MM.1S (cell line): Measurements from ENCODE around the gene SCARF2.
A peak's percentile ranks its signal among the peaks of the same experiment; 100 is the strongest.
"Not testable (repeated sequence)": the region's sequence is repeated elsewhere in the genome, so short reads cannot be mapped to it uniquely, and the experiment has no call there.

Experiments
- DNase-seq: peaks from one replicate; pipeline ENCODE4 v3.0.0-alpha.2; 2015
- H2AFZ ChIP-seq: fragments of 300-600 bp; sonication (generic); 2 replicates; pipeline ENCODE4 v1.6.0; 2016; ENCODE audit warnings: antibody characterized with exemption, low read length
- H3F3A ChIP-seq: fragments of 300-600 bp; sonication (generic); 2 replicates; pipeline ENCODE4 v1.6.1; 2016; ENCODE audit warnings: mild to moderate bottlenecking, antibody characterized with exemption, low read length, moderate library complexity, mixed read lengths; ENCODE audit not compliant: insufficient read depth
- H3K27ac ChIP-seq: fragments of 300-600 bp; sonication (generic); 2 replicates; pipeline ENCODE4 v1.5.1; 2016; ENCODE audit warnings: mild to moderate bottlenecking, low read length
- H3K27me3 ChIP-seq: fragments of 300-600 bp; sonication (generic); replicated peaks from 2 replicates; pipeline ENCODE4 v1.6.0; 2016; ENCODE audit warnings: low read length; ENCODE audit not compliant: insufficient read depth
- H3K36me3 ChIP-seq: fragments of 300-600 bp; sonication (generic); replicated peaks from 2 replicates; pipeline ENCODE4 v1.6.1; 2016; ENCODE audit warnings: mild to moderate bottlenecking, low read length, mixed read lengths; ENCODE audit not compliant: insufficient read depth
- H3K4me1 ChIP-seq: fragments of 300-600 bp; sonication (generic); 2 replicates; pipeline ENCODE4 v1.6.1; 2016; ENCODE audit warnings: low read length, mixed read lengths
- H3K4me2 ChIP-seq: fragments of 300-600 bp; sonication (generic); 2 replicates; pipeline ENCODE4 v1.6.0; 2016; ENCODE audit warnings: low read depth, low read length
- H3K4me3 ChIP-seq: fragments of 300-600 bp; sonication (generic); 2 replicates; pipeline ENCODE4 v1.5.1; 2016; ENCODE audit warnings: low read length, mixed read lengths
- H3K79me2 ChIP-seq: fragments of 300-600 bp; sonication (generic); 2 replicates; pipeline ENCODE4 v1.6.1; 2016; ENCODE audit warnings: mixed run types, low read length, mixed read lengths
- H3K9ac ChIP-seq: fragments of 300-600 bp; sonication (generic); 2 replicates; pipeline ENCODE4 v1.6.1; 2016; ENCODE audit warnings: low read length, mixed read lengths
- H3K9me2 ChIP-seq: fragments of 300-600 bp; sonication (generic); replicated peaks from 2 replicates; pipeline ENCODE4 v1.6.1; 2016; ENCODE audit warnings: mild to moderate bottlenecking, low read length, mixed read lengths; ENCODE audit not compliant: insufficient read depth
- H3K9me3 ChIP-seq: fragments of 300-600 bp; sonication (generic); replicated peaks from 2 replicates; pipeline ENCODE4 v1.6.1; 2016; ENCODE audit warnings: mild to moderate bottlenecking, low read length, mixed read lengths; ENCODE audit not compliant: insufficient read depth
- H4K20me1 ChIP-seq: fragments of 300-600 bp; sonication (generic); 2 replicates; pipeline ENCODE4 v1.6.1; 2016; ENCODE audit warnings: mild to moderate bottlenecking, low read length, moderate library complexity, mixed read lengths; ENCODE audit not compliant: insufficient read depth
- CTCF ChIP-seq: fragments of 300-600 bp; sonication (generic); IDR thresholded peaks from 2 replicates; pipeline ENCODE4 v1.5.1; 2016; ENCODE audit warnings: antibody characterized with exemption, low read length, mixed read lengths
- EZH2 ChIP-seq: fragments of 300-600 bp; sonication (generic); optimal IDR thresholded peaks from 2 replicates; pipeline ENCODE3; 2017; ENCODE audit warnings: low read depth, mild to moderate bottlenecking, antibody characterized with exemption, low read length, mixed read lengths
- EZH2phosphoT487 ChIP-seq: fragments of 300-600 bp; sonication (generic); IDR thresholded peaks from 2 replicates; pipeline ENCODE4 v1.6.1; 2018; ENCODE audit warnings: antibody characterized with exemption, low read length

Gene SCARF2

GRCh38 chr22:20384865-20385264, 52.8 kb downstream of the SCARF2 start:
- no peaks in the 10 kb centered on the region for H3K9me3 ChIP-seq
- H3K4me3 ChIP-seq, result no peak overlapping the region
- no peak overlapping the region for H3K27ac ChIP-seq
- no peak overlapping the region for H2AFZ ChIP-seq
- DNase-seq, result no peak
- peaks cover 17% of the 10 kb centered on the region for H3F3A ChIP-seq
- H3K79me2 ChIP-seq, result no peaks in the 10 kb centered on the region
- no peaks in the 10 kb centered on the region for H3K36me3 ChIP-seq
- H3K4me1 ChIP-seq, result peaks cover 21% of the 10 kb centered on the region
- no peak overlapping the region for H3K9ac ChIP-seq
- H3K4me2 ChIP-seq, result no peak overlapping the region
- TF ChIP-seq EZH2, result no peak
- TF ChIP-seq EZH2phosphoT487, result no peak
- no peak for TF ChIP-seq CTCF
- no peaks in the 10 kb centered on the region for H3K9me2 ChIP-seq
- H3K27me3 ChIP-seq, result no peaks in the 10 kb centered on the region
- H4K20me1 ChIP-seq, result no peaks in the 10 kb centered on the region

GRCh38 chr22:20384171-20384570, 53.5 kb downstream of the SCARF2 start:
- H3K4me1 ChIP-seq, result peaks cover 27% of the 10 kb centered on the region
- no peaks in the 10 kb centered on the region for H3K27me3 ChIP-seq
- no peaks in the 10 kb centered on the region for H3K9me3 ChIP-seq
- peaks cover 20% of the 10 kb centered on the region for H3F3A ChIP-seq
- H3K9ac ChIP-seq, result no peak overlapping the region
- no peak overlapping the region for H2AFZ ChIP-seq
- TF ChIP-seq CTCF, result no peak
- TF ChIP-seq EZH2phosphoT487, result no peak
- TF ChIP-seq EZH2, result no peak
- no peak overlapping the region for H3K4me3 ChIP-seq
- no peaks in the 10 kb centered on the region for H3K9me2 ChIP-seq
- H3K27ac ChIP-seq, result no peak overlapping the region
- H3K36me3 ChIP-seq, result no peaks in the 10 kb centered on the region
- H3K79me2 ChIP-seq, result no peaks in the 10 kb centered on the region
- no peak for DNase-seq
- H4K20me1 ChIP-seq, result no peaks in the 10 kb centered on the region
- no peak overlapping the region for H3K4me2 ChIP-seq

DNA sequence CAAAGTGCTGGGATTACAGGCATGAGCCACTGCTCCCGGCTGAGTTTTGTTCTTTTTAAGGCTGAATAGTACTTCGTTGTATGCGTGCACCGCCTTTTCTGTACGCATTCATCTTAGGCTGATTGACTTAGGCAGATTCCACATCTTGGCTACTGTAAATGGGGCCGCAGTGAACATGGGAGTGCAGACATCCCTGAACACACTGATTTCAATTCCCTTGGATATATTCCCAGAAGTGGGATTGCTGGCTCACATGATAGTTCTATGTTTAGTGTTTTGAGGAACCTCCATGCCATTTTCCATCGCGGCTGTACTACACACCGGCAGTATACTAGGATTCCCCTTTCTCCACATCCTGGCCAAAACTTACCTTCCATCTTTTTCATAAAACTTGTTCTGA, 54.1 kb downstream of the SCARF2 start:
- Histone ChIP-seq H3K9me2 (no peaks in the 10 kb centered on the region), H3K4me2 (no peak overlapping the region), H3F3A (peaks cover 20% of the 10 kb centered on the region), H2AFZ (no peak overlapping the region), H3K79me2 (no peaks in the 10 kb centered on the region), H4K20me1 (no peaks in the 10 kb centered on the region), H3K4me1 (peaks cover 30% of the 10 kb centered on the region), H3K9ac (no peak overlapping the region), H3K9me3 (no peaks in the 10 kb centered on the region), H3K36me3 (no peaks in the 10 kb centered on the region), H3K27me3 (no peaks in the 10 kb centered on the region), H3K27ac (no peak overlapping the region), H3K4me3 (no peak overlapping the region)
- TF ChIP-seq EZH2, result no peak
- no peak for TF ChIP-seq CTCF
- TF ChIP-seq EZH2phosphoT487, result no peak
- DNase-seq, result no peak

DNA sequence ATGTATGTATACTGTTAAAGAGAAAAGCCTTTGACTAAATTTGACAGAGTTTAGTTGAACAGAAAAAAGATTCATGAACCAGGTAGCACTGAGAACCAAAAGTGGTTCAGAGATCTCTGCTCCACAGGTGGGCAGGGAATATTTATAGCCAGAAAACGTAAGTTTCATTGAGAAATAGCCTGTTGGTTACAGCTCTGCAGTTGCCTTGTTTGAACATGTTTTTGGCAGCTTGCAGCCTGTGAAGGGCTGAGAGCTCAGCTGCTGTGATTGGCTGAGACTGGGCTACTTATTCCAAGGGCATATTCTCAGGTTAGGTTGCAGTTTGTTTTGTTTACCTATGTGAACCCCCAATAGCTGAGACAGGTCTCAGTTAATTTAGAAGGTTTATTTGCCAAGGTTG, 57.1 kb downstream of the SCARF2 start:
- H3K36me3 ChIP-seq, result no peaks in the 10 kb centered on the region
- no peaks in the 10 kb centered on the region for H3K79me2 ChIP-seq
- H3K9me2 ChIP-seq, result no peaks in the 10 kb centered on the region
- H3K4me2 ChIP-seq, result peak overlapping the region; percentile 76
- H3K4me1 ChIP-seq, result peaks cover 30% of the 10 kb centered on the region
- H3K9ac ChIP-seq, result peak overlapping the region; percentile 29; the same call in 1 of the 2 replicates
- peak overlapping the region; percentile 83; the same call in 1 of the 2 replicates for H3K27ac ChIP-seq
- no peaks in the 10 kb centered on the region for H3K27me3 ChIP-seq
- TF ChIP-seq EZH2phosphoT487 (no peak), EZH2 (no peak), CTCF (no peak)
- peaks cover 19% of the 10 kb centered on the region for H3F3A ChIP-seq
- no peaks in the 10 kb centered on the region for H4K20me1 ChIP-seq
- peak overlapping the region; percentile 83 for H2AFZ ChIP-seq
- H3K4me3 ChIP-seq, result peak overlapping the region; percentile 6; the same call in 1 of the 2 replicates
- no peaks in the 10 kb centered on the region for H3K9me3 ChIP-seq
- DNase-seq, result peak; percentile 80

GRCh38 chr22:20378684-20379083, 58.9 kb downstream of the SCARF2 start:
- Histone ChIP-seq H3F3A (peaks cover 19% of the 10 kb centered on the region), H3K4me1 (peaks cover 30% of the 10 kb centered on the region)
- H3K9me2 ChIP-seq, H3K27ac ChIP-seq, H4K20me1 ChIP-seq, H3K4me3 ChIP-seq, H3K9ac ChIP-seq, H3K9me3 ChIP-seq, H3K27me3 ChIP-seq, H3K79me2 ChIP-seq, DNase-seq, H2AFZ ChIP-seq, H3K4me2 ChIP-seq, H3K36me3 ChIP-seq: not testable (repeated sequence)
